Nasal cavity respiratory epithelium epithelial cell of viscerocranial mucosa (primary cell): ENCODE results near the gene CYP3A5. TPM values are rescaled to one million over a fixed set of nuclear protein-coding genes. Genes with fewer than 3 reads are reported as not detected.

ENCODE experiments used
- total RNA-seq: library from RNA; depleted of rRNA; stranded (reverse); fragments of >200 nt; gene quantifications from 2 replicates; pipeline ENCODE4 v1.2.3, GENCODE V29; 2014

The CYP3A5 gene
- 2.9 and 5.1 TPM in 2 replicates for total RNA-seq

GRCh38 chr7:99679400-99680191, at the start of gene CYP3A5:
TSS of gene CYP3A5 (minus strand) at chr7:99679996. CDS start at chr7:99679896, 100 bp downstream.

GRCh38 chr7:99616359-99617191, 63.2 kb downstream of the CYP3A5 start, which contains the start of gene ZSCAN25:
TSS of gene ZSCAN25 (plus strand) at chr7:99616946. CDS start at chr7:99619607, 2,661 bp downstream.

Other genes starting within 250 kb of the CYP3A5 start
- gene PTCD1, start 241.2 kb downstream of the CYP3A5 start, total RNA-seq, result 8.9 and 10.3 TPM in 2 replicates
- 51.2 and 66.0 TPM in 2 replicates for gene CPSF4, start 241.1 kb downstream of the CYP3A5 start, total RNA-seq
- 170 and 278 TPM in 2 replicates for gene ATP5MF, start 213.8 kb downstream of the CYP3A5 start, total RNA-seq
- gene ZNF789, start 207.1 kb downstream of the CYP3A5 start, total RNA-seq, result 1.7 and 5.8 TPM in 2 replicates
- 19.8 and 25.3 TPM in 2 replicates for gene ZNF394, start 179.7 kb downstream of the CYP3A5 start, total RNA-seq
- 15.0 and 18.7 TPM in 2 replicates for gene ZKSCAN5, start 175.3 kb downstream of the CYP3A5 start, total RNA-seq
- gene FAM200A, start 127.9 kb downstream of the CYP3A5 start, total RNA-seq, result 6.2 and 11.7 TPM in 2 replicates
- gene ZNF655, start 121.4 kb downstream of the CYP3A5 start, total RNA-seq, result 38.3 and 65.4 TPM in 2 replicates
- gene TMEM225B, start 81.7 kb downstream of the CYP3A5 start, total RNA-seq, result 0.43 and 1.4 TPM in 2 replicates
- 12.0 and 20.4 TPM in 2 replicates for gene ZSCAN25, start 63.0 kb downstream of the CYP3A5 start, total RNA-seq
- gene CYP3A7, start 55.2 kb upstream of the CYP3A5 start, total RNA-seq, result 0.07 TPM in 1 of 2 replicates, not detected in the other
- gene CYP3A4, start 104.2 kb upstream of the CYP3A5 start, total RNA-seq, result 0.07 TPM in 1 of 2 replicates, not detected in the other
- not detected in 2 replicates for gene CYP3A43, start 148.0 kb upstream of the CYP3A5 start, total RNA-seq
- 0.21 TPM in 1 of 2 replicates, not detected in the other for gene OR2AE1, start 197.0 kb upstream of the CYP3A5 start, total RNA-seq
- 23.9 and 38.2 TPM in 2 replicates for gene TRIM4, start 239.5 kb upstream of the CYP3A5 start, total RNA-seq
- gene GJC3, start 249.6 kb upstream of the CYP3A5 start, total RNA-seq, result 0.14 TPM in 1 of 2 replicates, not detected in the other